Measurements from ENCODE around the gene PTPRN2. TPM values are rescaled to one million over a fixed set of nuclear protein-coding genes. Genes with fewer than 3 reads are reported as not detected.

Gene PTPRN2
- total and polyA plus RNA-seq, 9 of the 15 experiments (the other 6 are each of a cell fraction or from before 2014, with no cell fraction given): not detected

- Histone ChIP-seq H3K36me3 (ENCODE audit: control insufficient read depth, insufficient read depth, low read length) (no peaks in the 10 kb centered on the region), H3K79me2 (ENCODE audit: control insufficient read depth, insufficient read depth, low read length) (no peaks in the 10 kb centered on the region), H3K9me3 (replicated peaks; ENCODE audit: control insufficient read depth, insufficient read depth, low read depth, low read length) (no peaks in the 10 kb centered on the region; the same call in 1 of the 2 replicates), H3K27me3 (ENCODE audit: control insufficient read depth in 2 of 2, insufficient read depth in 2 of 2, low read length in 2 of 2) (peaks cover 9 to 55% of the 10 kb centered on the region in 2 experiments), H4K20me1 (replicated peaks; ENCODE audit: control insufficient read depth, insufficient read depth, low read length) (peaks cover 3% of the 10 kb centered on the region; the same call in 1 of the 2 replicates), H3K4me1 (replicated peaks in 1 of 2; ENCODE audit: control insufficient read depth in 2 of 2, insufficient read depth in 2 of 2, low read length in 2 of 2) (peaks cover 0 to 8% of the 10 kb centered on the region in 2 experiments; a peak in 2 of 5 replicates), H3K9me1 (ENCODE audit: control insufficient read depth, insufficient read depth, low read length) (no peaks in the 10 kb centered on the region), H2AFZ (ENCODE audit: low read depth, low read length) (no peak overlapping the region), H3K27ac (ENCODE audit: extremely low read depth, low read depth, low read length) (no peak overlapping the region), H3K4me3 (no peak overlapping the region), H3K4me2 (ENCODE audit: insufficient read depth, low read length) (no peak overlapping the region), H3K9ac (ENCODE audit: insufficient read depth in 1 of 2, low read depth in 2 of 2, low read length in 2 of 2) (no peak overlapping the region)
- in situ Hi-C loops (cut with MboI): no loop called here
- BruUV-seq (replicated peaks): no TSS peak
- FAIRE-seq (no peak), ATAC-seq (no peak), DNase-seq (ENCODE audit: extremely low read depth in 1 of 4, low spot score in 3 of 4) (no peak)
- CTCF ChIA-PET (ENCODE audit: low intra/inter-chr PET ratio): no interaction called here
- TF ChIP-seq THAP12 (CRISPR knock-in tag; IDR thresholded peaks at IDR 0.05): no peak
- TF ChIP-seq SETDB1 (IDR thresholded peaks at IDR 0.05; ENCODE audit: low read length): no peak
- no peak for TF ChIP-seq PYGO2 (tag; IDR thresholded peaks at IDR 0.05)
- POLR2A ChIA-PET: interaction anchor here (0.9 kb wide), 1 partner anchor 9 kb away, joined by 3 read pairs; no protein-coding TSS in a partner anchor
- intact Hi-C loops (cut with micrococcal nuclease): no loop called here
- WGBS (ENCODE audit: insufficient coverage, low coverage, missing lambda C conversion rate): 42% methylated on average over 20 of the region's 28 CpGs
Measured at GRCh38 chr7:158395780-158396278, 191.8 kb downstream of the PTPRN2 start.
